HG03175 (cell line): Measurements from ENCODE around the gene FARS2.

Experiments used
- ATAC-seq: cut with Tn5 transposase; IDR thresholded peaks from one replicate; pipeline ENCODE4 v1.9.1; 2021; ENCODE audit warnings: mild to moderate bottlenecking, moderate library complexity; ENCODE audit not compliant: unreplicated experiment

Gene FARS2

GRCh38 chr6:5316951-5317350 is 55.6 kb downstream of the FARS2 start:
- ATAC-seq, result no peak

- no peak for ATAC-seq
These were observed 57.4 kb downstream of the FARS2 start for GRCh38 chr6:5318617-5319272.

DNA sequence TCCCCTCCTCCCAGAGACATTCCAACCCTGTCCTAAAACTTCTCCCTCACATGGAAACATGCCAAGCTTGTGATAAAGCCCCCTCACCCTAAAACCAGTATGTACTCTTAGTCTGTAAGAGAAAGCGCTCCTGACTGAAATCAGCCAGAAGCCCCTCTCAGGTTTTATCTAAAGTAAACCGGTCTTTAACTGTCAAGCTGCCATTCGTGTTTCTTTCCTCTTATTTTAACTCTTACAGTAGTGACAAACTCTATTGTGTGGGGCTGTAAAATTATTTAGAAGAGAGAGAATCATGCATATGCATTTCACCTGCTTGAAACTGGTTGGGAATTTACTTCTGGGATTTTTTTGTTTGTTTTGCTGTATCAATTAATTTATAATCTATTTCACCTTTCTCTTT is 62.7 kb downstream of the FARS2 start:
- no peak for ATAC-seq

DNA sequence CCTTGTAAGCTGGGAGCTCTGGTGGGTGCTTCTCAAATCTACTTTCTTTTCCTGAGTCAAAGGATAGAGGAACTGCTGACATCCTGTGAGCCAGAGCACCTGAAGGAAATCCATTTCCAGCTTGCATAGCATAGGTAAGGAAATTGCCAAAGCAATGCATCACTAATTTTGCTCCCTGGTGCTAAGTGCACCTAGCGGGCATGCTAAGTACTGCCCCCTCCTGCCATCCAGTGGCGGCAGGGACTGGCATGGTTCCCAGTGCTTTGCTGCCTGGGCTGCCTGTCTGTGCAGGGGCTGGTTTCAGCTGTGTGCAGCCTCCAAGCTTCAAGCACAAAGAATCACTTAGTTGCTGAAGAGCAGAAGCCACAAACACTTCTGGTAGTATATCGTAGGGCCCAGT is 63.9 kb downstream of the FARS2 start:
- ATAC-seq, result no peak

GRCh38 chr6:5326022-5326641 is 64.8 kb downstream of the FARS2 start:
- ATAC-seq, result no peak

- no peak for ATAC-seq
These were observed 67.5 kb downstream of the FARS2 start for GRCh38 chr6:5328800-5329199.

- no peak for ATAC-seq
These were observed 70.6 kb downstream of the FARS2 start for GRCh38 chr6:5331845-5332442.

- no peak for ATAC-seq
These were observed 72.3 kb downstream of the FARS2 start for GRCh38 chr6:5333658-5334057.

DNA sequence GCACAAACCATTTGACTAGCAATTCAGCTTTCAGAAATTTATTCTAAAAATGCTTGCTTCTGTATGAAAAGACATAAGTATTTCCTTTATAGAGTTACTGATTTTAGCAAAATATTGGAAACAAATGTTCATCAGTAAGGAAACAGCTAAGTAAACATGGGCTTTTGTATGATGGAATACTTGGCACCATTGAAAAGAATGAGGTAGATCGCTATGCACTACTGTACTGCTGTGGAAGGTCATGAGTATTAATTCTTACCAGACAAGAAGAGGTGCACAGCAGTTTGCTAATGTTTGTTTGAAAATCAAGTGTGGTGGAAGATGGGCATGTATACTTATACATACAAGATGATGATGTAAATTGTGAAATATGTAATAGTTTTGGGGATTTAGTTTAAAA is 73.0 kb downstream of the FARS2 start:
- ATAC-seq, result no peak

DNA sequence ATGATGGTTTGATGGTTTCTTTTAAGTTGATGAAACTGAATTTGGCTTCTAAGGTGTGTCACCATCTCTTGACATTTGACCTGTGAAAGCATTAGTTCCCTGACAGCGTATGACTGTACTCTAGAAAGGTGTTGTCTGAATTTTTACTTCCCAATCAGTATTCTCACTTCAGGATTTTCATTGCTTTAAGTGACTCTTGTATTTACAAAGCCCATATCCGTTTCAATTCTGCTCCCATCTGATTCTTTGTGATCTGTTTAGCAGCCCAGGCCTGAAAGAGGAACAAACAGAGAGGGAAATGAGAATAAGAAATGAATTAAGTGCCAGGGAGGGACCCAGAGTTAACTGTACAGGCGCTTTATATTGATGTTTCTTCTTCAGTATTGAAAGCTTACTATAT is 73.7 kb downstream of the FARS2 start:
- no peak for ATAC-seq

DNA sequence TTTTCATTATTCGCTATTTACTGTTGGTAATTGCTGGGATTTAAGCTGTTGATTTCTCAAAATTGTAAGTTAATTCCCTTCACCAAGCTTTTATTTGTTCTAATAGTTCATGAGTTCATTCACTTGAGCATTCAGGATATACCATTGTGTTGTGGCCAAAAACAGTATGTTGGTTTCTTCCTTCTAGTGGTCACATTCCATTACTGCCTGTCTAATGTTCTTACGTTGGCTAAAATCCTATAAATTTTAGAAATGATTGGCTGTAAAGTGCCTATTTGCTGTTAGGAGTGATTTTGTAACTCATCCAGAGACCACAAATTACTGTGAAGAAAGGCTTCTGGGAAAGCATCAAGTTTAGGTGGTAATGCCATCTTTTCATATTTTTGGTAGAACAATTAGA is 76.3 kb downstream of the FARS2 start:
- ATAC-seq, result no peak

GRCh38 chr6:5338177-5338960 is 77.1 kb downstream of the FARS2 start:
- ATAC-seq, result no peak

DNA sequence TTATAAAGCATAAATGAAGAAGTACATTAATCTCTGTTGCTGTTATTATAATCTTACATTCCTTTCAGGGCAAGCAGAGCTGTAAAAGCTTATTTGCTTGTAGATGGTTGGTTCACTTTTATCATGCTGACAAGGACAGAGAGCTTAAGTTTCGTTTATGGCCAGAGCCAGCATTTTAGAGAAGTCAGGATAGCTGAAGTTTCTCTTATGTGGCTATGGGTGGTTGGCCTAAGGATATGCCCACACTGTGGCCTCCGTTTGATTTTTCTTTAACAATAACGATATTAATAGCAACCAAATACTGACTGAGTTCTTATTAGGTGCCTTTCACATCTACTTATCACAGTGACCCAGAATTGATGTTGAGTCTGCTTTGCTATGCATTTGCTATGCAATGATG is 78.5 kb downstream of the FARS2 start:
- ATAC-seq, result no peak

- ATAC-seq, result no peak
These were observed 80.5 kb downstream of the FARS2 start for GRCh38 chr6:5341845-5342244.

DNA sequence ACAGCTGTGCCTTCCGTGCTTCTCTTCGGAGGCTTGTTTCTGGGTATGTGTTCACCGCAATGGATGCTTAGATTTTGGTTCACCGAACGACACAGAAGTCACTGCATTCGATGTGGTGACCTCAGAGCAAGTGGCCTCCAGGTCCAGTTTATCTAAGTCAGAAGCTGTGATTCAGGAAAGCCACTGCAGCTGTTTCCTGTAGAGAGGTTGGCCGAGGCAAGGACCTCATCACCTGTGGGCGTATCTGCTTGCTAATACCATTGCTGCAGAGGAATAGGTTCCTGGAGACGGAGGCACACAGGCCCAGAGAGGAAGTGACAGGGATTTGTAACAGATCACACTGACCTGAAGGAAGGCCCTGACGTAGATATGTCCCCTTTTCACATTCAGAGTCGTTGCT is 82.7 kb downstream of the FARS2 start:
- no peak for ATAC-seq

DNA sequence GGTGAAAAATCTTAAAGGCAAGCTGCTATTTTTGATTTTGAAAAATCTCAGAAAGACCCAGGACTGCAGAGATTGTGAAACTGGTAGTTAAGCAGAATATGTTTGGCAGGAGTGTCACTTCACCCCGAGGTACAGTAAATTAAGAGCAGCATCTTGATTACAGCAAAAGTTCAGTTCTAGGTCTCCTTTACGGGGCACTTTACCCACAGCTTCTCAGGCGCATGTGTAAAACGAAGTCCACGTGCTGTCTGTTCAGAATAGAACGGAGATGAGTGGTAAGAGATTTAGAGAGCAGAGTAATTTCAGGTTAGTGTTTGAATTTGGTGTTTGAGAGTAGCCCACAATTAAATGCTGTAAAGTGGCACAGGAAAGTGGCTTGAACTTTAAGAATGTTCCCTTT is 84.0 kb downstream of the FARS2 start:
- no peak for ATAC-seq

GRCh38 chr6:5351552-5352210 is 90.4 kb downstream of the FARS2 start:
- ATAC-seq, result no peak

- no peak for ATAC-seq
These were observed 92.7 kb downstream of the FARS2 start for GRCh38 chr6:5353971-5354370.

DNA sequence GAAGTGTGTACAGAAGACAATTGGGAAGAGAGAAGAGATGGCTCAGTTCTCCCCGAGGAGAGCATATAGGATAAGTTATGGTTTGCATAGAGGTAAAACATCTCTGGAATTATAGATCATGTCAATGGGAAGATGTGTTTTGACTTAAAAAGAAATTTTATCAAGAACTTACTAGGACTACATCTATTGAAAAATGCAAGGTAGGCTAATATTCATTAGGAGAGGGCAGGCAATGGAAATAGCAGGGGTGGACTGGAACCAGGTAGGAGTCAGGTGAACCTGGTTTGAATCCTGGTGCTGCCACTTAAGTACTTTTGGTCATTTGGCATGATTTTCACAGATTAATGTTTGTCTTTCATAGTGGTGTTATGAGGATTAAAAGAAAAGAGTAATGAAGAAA is 96.2 kb downstream of the FARS2 start:
- no peak for ATAC-seq

- no peak for ATAC-seq
These were observed 98.1 kb downstream of the FARS2 start for GRCh38 chr6:5359417-5359816.

GRCh38 chr6:5361396-5361795 is 100.1 kb downstream of the FARS2 start:
- ATAC-seq, result no peak
